PC-9 (cell line): Measurements from ENCODE around the gene TXNDC5. TPM values are rescaled to one million over a fixed set of nuclear protein-coding genes. Genes with fewer than 3 reads are reported as not detected.
"Not testable (repeated sequence)": the region's sequence is repeated elsewhere in the genome, so short reads cannot be mapped to it uniquely, and the experiment has no call there.

ENCODE experiments used
- BruUV-seq: library from RNA; stranded (reverse); fragments of 400-500 nt; replicated peaks from 2 replicates; lab custom pipeline; 2021; lab: Mats Ljungman, UMichigan
- CTCF ChIA-PET: fragments of 300-600 bp; sonication (Branson Sonifier 250); formaldehyde crosslinking; loops from one replicate; lab custom pipeline; 2022; ENCODE audit warnings: antibody characterized with exemption; lab: Charles Lee
- POLR2A ChIA-PET: fragments of 300-600 bp; sonication (Branson Sonifier 250); formaldehyde crosslinking; loops from one replicate; lab custom pipeline; 2022; ENCODE audit warnings: antibody characterized with exemption; ENCODE audit not compliant: unreplicated experiment; lab: Charles Lee
- DNase-seq, 2 experiments: peaks; one replicate each; pipeline versions ENCODE4 v3.0.0 to v3.0.0-alpha.2; 2015 to 2022; ENCODE audit warnings: mixed read lengths in 1 of 2
- H2AFZ ChIP-seq: fragments of 200-600 bp; sonication (generic); 2 replicates; pipeline ENCODE4 v1.8.1; 2017; ENCODE audit warnings: antibody characterized with exemption
- H3F3A ChIP-seq: fragments of 200-600 bp; sonication (generic); 2 replicates; pipeline ENCODE4 v1.8.1; 2017; ENCODE audit warnings: antibody characterized with exemption, mild to moderate bottlenecking, low read depth; ENCODE audit not compliant: insufficient read depth
- H3K27ac ChIP-seq: fragments of 200-600 bp; sonication (generic); 2 replicates; pipeline ENCODE4 v1.6.1; 2016; ENCODE audit warnings: mixed run types
- H3K27me3 ChIP-seq: fragments of 200-600 bp; sonication (generic); 2 replicates; pipeline ENCODE4 v1.6.1; 2016; ENCODE audit warnings: low read depth, mixed run types; ENCODE audit not compliant: insufficient read depth
- H3K36me3 ChIP-seq: fragments of 200-600 bp; sonication (generic); 2 replicates; pipeline ENCODE4 v1.6.1; 2016; ENCODE audit warnings: low read depth, mixed run types
- H3K4me1 ChIP-seq: fragments of 200-600 bp; sonication (generic); replicated peaks from 2 replicates; pipeline ENCODE4 v1.6.1; 2016; ENCODE audit warnings: mixed run types; ENCODE audit not compliant: insufficient read depth
- H3K4me2 ChIP-seq: fragments of 200-600 bp; sonication (generic); 2 replicates; pipeline ENCODE4 v1.6.1; 2017; ENCODE audit warnings: mixed run types
- H3K4me3 ChIP-seq: fragments of 200-600 bp; sonication (generic); 2 replicates; pipeline ENCODE4 v1.6.1; 2016; ENCODE audit warnings: mixed run types
- H3K79me2 ChIP-seq: fragments of 200-600 bp; sonication (generic); 2 replicates; pipeline ENCODE4 v1.6.1; 2017; ENCODE audit warnings: low read depth, mixed run types
- H3K9me2 ChIP-seq: fragments of 200-600 bp; sonication (generic); 2 replicates; pipeline ENCODE4 v1.8.1; 2017; ENCODE audit warnings: mild to moderate bottlenecking; ENCODE audit not compliant: insufficient read depth
- H3K9me3 ChIP-seq: fragments of 200-600 bp; sonication (generic); 2 replicates; pipeline ENCODE4 v1.8.1; 2016; ENCODE audit warnings: low read depth; ENCODE audit not compliant: insufficient read depth
- H4K20me1 ChIP-seq: fragments of 200-600 bp; sonication (generic); 2 replicates; pipeline ENCODE4 v1.8.1; 2017; ENCODE audit not compliant: insufficient read depth
- EZH2 ChIP-seq: fragments of 200-600 bp; sonication (generic); IDR thresholded peaks from 2 replicates; pipeline ENCODE4 v1.8.0; 2017; ENCODE audit warnings: antibody characterized with exemption, low read depth
- intact Hi-C: fragments of 100-400 bp; cut with micrococcal nuclease; formaldehyde crosslinking; loops from one replicate; pipeline ENCODE4 v1.10.0; 2022; ENCODE audit not compliant: unreplicated experiment
- total RNA-seq: library from RNA; stranded (reverse); gene quantifications from 2 replicates; pipeline ENCODE4 v1.2.3, GENCODE V29; 2021
- TF ChIP-seq, protein P1 (sequence below): fragments of 200-600 bp; sonication (generic); conservative IDR thresholded peaks from 2 replicates; pipeline ENCODE4 v1.6.1; 2017; ENCODE audit warnings: mixed run types, antibody characterized with exemption, mild to moderate bottlenecking, moderate library complexity

TXNDC5 gene
- total RNA-seq, 1 experiment from 2014 or later = 74.8 TPM

DNA sequence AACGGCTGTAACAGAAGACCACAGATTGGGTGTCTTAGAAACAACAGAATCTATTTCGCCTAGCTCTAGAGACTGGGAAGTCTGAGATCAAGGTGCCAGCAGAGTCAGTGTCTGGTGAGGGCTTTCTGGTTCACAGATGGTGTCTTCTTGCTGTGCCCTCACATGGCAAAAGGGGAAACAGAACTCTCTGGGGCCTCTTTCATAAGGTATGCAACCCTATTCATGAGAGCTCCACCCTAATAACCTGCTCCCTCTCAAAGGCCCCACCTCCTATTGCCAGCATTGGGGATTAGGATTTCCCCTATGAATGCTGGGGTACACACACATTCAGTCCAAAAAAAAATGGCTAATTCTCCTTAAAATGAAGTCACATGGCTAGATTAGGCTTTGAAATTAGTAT lies 10.0 kb downstream of the TXNDC5 start:
- no peak overlapping the region for H3K27ac ChIP-seq
- H3K27me3 ChIP-seq = no peaks in the 10 kb centered on the region
- intact Hi-C loops = no loop called here
- DNase-seq = no peak
- H3K9me2 ChIP-seq = no peaks in the 10 kb centered on the region
- H3K4me3 ChIP-seq = no peak overlapping the region
- H3K36me3 ChIP-seq = no peaks in the 10 kb centered on the region
- CTCF ChIA-PET = no interaction called here
- BruUV-seq = no TSS peak
- no peak overlapping the region for H2AFZ ChIP-seq
- no peaks in the 10 kb centered on the region for H3F3A ChIP-seq
- 0 out of 2 replicates have a peak, but pooled peaks cover 3% of the 10 kb centered on the region for H4K20me1 ChIP-seq
- H3K79me2 ChIP-seq = 0 out of 2 replicates have a peak, but pooled peaks cover 4% of the 10 kb centered on the region
- POLR2A ChIA-PET = no interaction called here
- H3K4me2 ChIP-seq = no peak overlapping the region
- no peaks in the 10 kb centered on the region for H3K4me1 ChIP-seq
- TF ChIP-seq, protein P1, sequence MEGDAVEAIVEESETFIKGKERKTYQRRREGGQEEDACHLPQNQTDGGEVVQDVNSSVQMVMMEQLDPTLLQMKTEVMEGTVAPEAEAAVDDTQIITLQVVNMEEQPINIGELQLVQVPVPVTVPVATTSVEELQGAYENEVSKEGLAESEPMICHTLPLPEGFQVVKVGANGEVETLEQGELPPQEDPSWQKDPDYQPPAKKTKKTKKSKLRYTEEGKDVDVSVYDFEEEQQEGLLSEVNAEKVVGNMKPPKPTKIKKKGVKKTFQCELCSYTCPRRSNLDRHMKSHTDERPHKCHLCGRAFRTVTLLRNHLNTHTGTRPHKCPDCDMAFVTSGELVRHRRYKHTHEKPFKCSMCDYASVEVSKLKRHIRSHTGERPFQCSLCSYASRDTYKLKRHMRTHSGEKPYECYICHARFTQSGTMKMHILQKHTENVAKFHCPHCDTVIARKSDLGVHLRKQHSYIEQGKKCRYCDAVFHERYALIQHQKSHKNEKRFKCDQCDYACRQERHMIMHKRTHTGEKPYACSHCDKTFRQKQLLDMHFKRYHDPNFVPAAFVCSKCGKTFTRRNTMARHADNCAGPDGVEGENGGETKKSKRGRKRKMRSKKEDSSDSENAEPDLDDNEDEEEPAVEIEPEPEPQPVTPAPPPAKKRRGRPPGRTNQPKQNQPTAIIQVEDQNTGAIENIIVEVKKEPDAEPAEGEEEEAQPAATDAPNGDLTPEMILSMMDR = no peak
- no peak for TF ChIP-seq EZH2
- H3K9me3 ChIP-seq = no peaks in the 10 kb centered on the region

DNA sequence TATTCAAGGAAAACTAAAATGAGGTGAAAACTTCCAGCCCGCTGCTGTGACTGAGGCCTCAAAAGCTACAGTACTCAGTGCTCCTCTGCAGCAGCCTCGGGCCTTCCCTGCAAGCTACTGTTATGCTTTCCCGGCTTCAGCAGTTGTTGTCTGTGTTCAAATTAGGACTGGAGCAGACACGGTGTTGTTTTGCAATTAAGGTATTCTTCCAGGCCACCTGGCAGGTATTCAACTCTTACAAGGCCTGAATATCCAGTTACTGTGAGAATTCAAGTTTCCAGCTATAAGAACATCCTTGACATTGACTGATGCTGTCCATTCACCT lies 10.7 kb downstream of the TXNDC5 start:
- H2AFZ ChIP-seq = no peak overlapping the region
- H3K4me3 ChIP-seq = no peak overlapping the region
- no peak overlapping the region for H3K27ac ChIP-seq
- no TSS peak for BruUV-seq
- H3K9me3 ChIP-seq = no peaks in the 10 kb centered on the region
- no peak for DNase-seq
- H3K4me1 ChIP-seq = no peaks in the 10 kb centered on the region
- H3K9me2 ChIP-seq = no peaks in the 10 kb centered on the region
- no peaks in the 10 kb centered on the region for H3K27me3 ChIP-seq
- H3K4me2 ChIP-seq = no peak overlapping the region
- no peaks in the 10 kb centered on the region for H3K79me2 ChIP-seq
- no peaks in the 10 kb centered on the region for H3K36me3 ChIP-seq
- CTCF ChIA-PET = interaction anchor here (0.6 to 1.0 kb wide), 2 partner anchors 56 to 177 kb away, joined by 3 to 9 read pairs; no protein-coding TSS in a partner anchor
- POLR2A ChIA-PET = no interaction called here
- intact Hi-C loops = loop anchor here (1.0 to 5.0 kb wide), 2 partner anchors 9 to 157 kb away; no protein-coding TSS in a partner anchor
- no peak for TF ChIP-seq EZH2
- TF ChIP-seq, protein P1 = no peak
- H4K20me1 ChIP-seq = no peaks in the 10 kb centered on the region
- no peaks in the 10 kb centered on the region for H3F3A ChIP-seq

DNA sequence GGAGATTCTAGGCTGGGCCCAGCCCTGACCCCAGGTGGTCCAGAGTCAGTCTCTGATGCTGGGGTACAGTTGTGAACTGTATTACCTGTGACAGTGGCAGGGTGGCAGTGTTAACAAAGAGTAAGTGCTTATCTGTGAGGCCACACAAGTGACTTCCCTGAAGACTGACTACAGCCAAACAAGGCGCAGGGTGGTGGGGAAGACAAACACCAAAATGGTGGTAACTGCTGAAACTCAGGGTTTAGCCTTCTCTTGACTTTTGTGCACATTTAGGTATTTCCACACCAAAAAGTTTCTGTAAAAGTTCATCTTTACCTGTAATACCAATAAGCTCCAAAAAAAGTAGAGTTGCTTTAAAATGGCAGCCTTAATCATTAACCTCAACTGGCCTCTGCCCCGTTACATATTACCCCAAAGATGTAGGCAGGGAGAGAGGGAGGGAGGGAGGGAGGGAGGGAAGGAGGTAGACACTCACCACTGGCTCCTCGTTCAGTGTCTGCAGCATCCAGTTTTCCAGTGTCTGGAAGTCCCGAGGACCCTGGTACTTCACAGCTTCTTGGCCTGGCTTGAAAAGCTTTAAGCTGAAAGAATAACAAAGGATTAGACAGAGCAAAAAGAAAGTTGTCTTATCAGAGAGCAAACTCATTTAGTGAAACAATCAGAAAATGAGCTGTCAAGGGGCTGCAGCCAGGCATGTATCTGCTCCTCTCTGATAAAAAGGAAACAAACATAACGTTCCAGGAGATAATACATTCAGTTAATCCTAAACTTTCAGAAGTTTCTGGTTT lies 11.3 kb downstream of the TXNDC5 start:
- ChIA-PET CTCF (interaction anchor here (0.6 to 1.0 kb wide), 2 partner anchors 56 to 176 kb away, joined by 3 to 9 read pairs; no protein-coding TSS in a partner anchor), POLR2A (no interaction called here)
- intact Hi-C loops = loop anchor here (1.0 to 5.0 kb wide), 2 partner anchors 10 to 158 kb away; no protein-coding TSS in a partner anchor
- no TSS peak for BruUV-seq
- no peak overlapping the region for H3K27ac ChIP-seq
- no peak overlapping the region for H3K4me2 ChIP-seq
- H3K9me2 ChIP-seq = no peaks in the 10 kb centered on the region
- H3K27me3 ChIP-seq = no peaks in the 10 kb centered on the region
- TF ChIP-seq EZH2 = no peak
- TF ChIP-seq, protein P1 = 0 out of 2 replicates have a peak, but pooled peaks have one; percentile 25
- no peak overlapping the region for H2AFZ ChIP-seq
- H3K4me1 ChIP-seq = no peaks in the 10 kb centered on the region
- H3F3A ChIP-seq = no peaks in the 10 kb centered on the region
- DNase-seq = no peak
- no peaks in the 10 kb centered on the region for H3K79me2 ChIP-seq
- H4K20me1 ChIP-seq = no peaks in the 10 kb centered on the region
- H3K36me3 ChIP-seq = no peaks in the 10 kb centered on the region
- H3K4me3 ChIP-seq = no peak overlapping the region
- no peaks in the 10 kb centered on the region for H3K9me3 ChIP-seq

GRCh38 chr6:7898193-7898586 lies 12.4 kb downstream of the TXNDC5 start:
- intact Hi-C loops = loop anchor here (5.0 kb wide), 1 partner anchor 159 kb away; no protein-coding TSS in a partner anchor
- H4K20me1 ChIP-seq, DNase-seq, H3K27me3 ChIP-seq, H3K27ac ChIP-seq, H3K79me2 ChIP-seq, H3K4me2 ChIP-seq, BruUV-seq, H3K4me3 ChIP-seq, POLR2A ChIA-PET, H3K9me2 ChIP-seq, CTCF ChIA-PET, H3K4me1 ChIP-seq, H3K36me3 ChIP-seq, H2AFZ ChIP-seq, H3F3A ChIP-seq, H3K9me3 ChIP-seq: not testable (repeated sequence)
